HepG2 (cell line): ENCODE measurements around the gene PSMB10. TPM values are rescaled to one million over a fixed set of nuclear protein-coding genes. Genes with fewer than 3 reads are reported as not detected.

Experiments
- ATAC-seq: fragments of 200-7000 bp; cut with Tn5 transposase; 3 replicates; pipeline ENCODE4 v1.9.1; 2020; ENCODE audit warnings: mild to moderate bottlenecking, moderate library complexity
- BruUV-seq: library from RNA; stranded (reverse); fragments of 400-500 nt; replicated peaks from 2 replicates; lab custom pipeline; 2021; lab: Mats Ljungman, UMichigan
- CTCF ChIA-PET: fragments of 300-600 bp; formaldehyde crosslinking; extraction: SDS; loops from one replicate; lab custom pipeline; 2021; ENCODE audit warnings: low total read pairs, inconsistent platforms, low intra/inter-chr PET ratio; lab: Yijun Ruan, JAX
- POLR2A ChIA-PET: fragments of 350-600 bp; sonication (Branson Sonifier 250); formaldehyde crosslinking; loops from one replicate; lab custom pipeline; 2020; ENCODE audit warnings: antibody characterized with exemption, inconsistent platforms; lab: Yijun Ruan, JAX
- DNase-seq: peaks from one replicate; pipeline ENCODE4 v3.0.0-alpha.2; 2015; ENCODE audit warnings: low spot score
- FAIRE-seq: peaks from 3 replicates; lab custom pipeline; 2011; peaks lifted over from hg19 to GRCh38; lab: Jason Lieb, UNC
- H2AFZ ChIP-seq: one replicate; pipeline ENCODE4 v1.6.1; 2011; ENCODE audit warnings: low read length, inconsistent platforms
- H3K27ac ChIP-seq: fragments of 300-600 bp; 3 replicates; pipeline ENCODE4 v1.8.0; 2011; ENCODE audit warnings: mixed run types, mild to moderate bottlenecking, mixed read lengths, low read length, inconsistent platforms; ENCODE audit not compliant: insufficient read depth; ENCODE audit errors: extremely low read length
- H3K27me3 ChIP-seq, 2 experiments: fragments of 200-600 bp in 1 of 2; 2 replicates in 1 of 2; 3 replicates in 1 of 2; pipeline versions ENCODE4 v1.6.0 to v1.8.0; 2011; ENCODE audit warnings: low read length in 2 of 2, mild to moderate bottlenecking in 2 of 2, moderate library complexity in 2 of 2, inconsistent platforms in 1 of 2; ENCODE audit not compliant: insufficient read depth in 2 of 2, control insufficient read depth in 1 of 2
- H3K36me3 ChIP-seq, 2 experiments: fragments of 200-600 bp in 1 of 2; replicated peaks in 1 of 2; 2 replicates in 1 of 2; 3 replicates in 1 of 2; pipeline versions ENCODE4 v1.5.1 to v1.8.0; 2011; ENCODE audit warnings: low read length in 2 of 2, inconsistent platforms in 1 of 2; ENCODE audit not compliant: insufficient read depth in 2 of 2, control insufficient read depth in 1 of 2
- H3K4me1 ChIP-seq: 2 replicates; pipeline ENCODE4 v1.5.1; 2012; ENCODE audit warnings: low read length, inconsistent platforms; ENCODE audit not compliant: insufficient read depth
- H3K4me2 ChIP-seq: 2 replicates; pipeline ENCODE4 v1.6.0; 2011; ENCODE audit warnings: low read depth, low read length, inconsistent platforms
- H3K4me3 ChIP-seq, 3 experiments: fragments of 200-600 bp in 1 of 3; sonication (generic), shearing (Covaris generic) in 1 of 3; replicated peaks in 1 of 3; 2 replicates each; pipeline ENCODE4 v1.5.1; 2011 to 2016; ENCODE audit warnings: low read length in 3 of 3, inconsistent platforms in 2 of 3, low read depth in 2 of 3, mild to moderate bottlenecking in 2 of 3, control low read depth in 1 of 3, mixed read lengths in 1 of 3; ENCODE audit not compliant: insufficient read depth in 1 of 3
- H3K79me2 ChIP-seq: one replicate; pipeline ENCODE4 v1.6.1; 2011; ENCODE audit warnings: low read length, inconsistent platforms; ENCODE audit not compliant: insufficient read depth
- H3K9ac ChIP-seq: 2 replicates; pipeline ENCODE4 v1.6.0; 2011; ENCODE audit warnings: mild to moderate bottlenecking, low read depth, low read length, inconsistent platforms; ENCODE audit not compliant: insufficient read depth
- H3K9me3 ChIP-seq: 2 replicates; pipeline ENCODE4 v1.5.1; 2012; ENCODE audit warnings: mild to moderate bottlenecking, low read length
- H4K20me1 ChIP-seq: 2 replicates; pipeline ENCODE4 v1.6.0; 2011; ENCODE audit warnings: inconsistent platforms, mild to moderate bottlenecking, low read length, moderate library complexity; ENCODE audit not compliant: insufficient read depth
- HMGXB4 ChIP-seq, 2 experiments: sonication (generic) in 1 of 2; formaldehyde crosslinking in 1 of 2; IDR thresholded peaks; 2 replicates each; pipeline versions ENCODE4 v1.4.0 to v1.6.1; 2018 to 2020; ENCODE audit warnings: missing genetic modification reagents in 2 of 2, borderline replicate concordance in 1 of 2, low read depth in 1 of 2, mild to moderate bottlenecking in 1 of 2, missing biosample characterization in 1 of 2
- HOXA5 ChIP-seq: sonication (generic); formaldehyde crosslinking; IDR thresholded peaks from 2 replicates; pipeline ENCODE4 v1.4.0; 2020; ENCODE audit warnings: missing genetic modification reagents
- MNT ChIP-seq: fragments of 450-650 bp; IDR thresholded peaks from 2 replicates; pipeline ENCODE4 v1.6.1; 2016
- NR2F2 ChIP-seq: IDR thresholded peaks from 2 replicates; pipeline ENCODE4 v1.6.1; 2012; ENCODE audit warnings: low read depth, inconsistent platforms, borderline replicate concordance
- PHB2 ChIP-seq: fragments of 450-650 bp; IDR thresholded peaks from 2 replicates; pipeline ENCODE4 v1.6.1; 2018; ENCODE audit not compliant: partially characterized antibody
- PRDM10 ChIP-seq: sonication (generic); formaldehyde crosslinking; IDR thresholded peaks from 2 replicates; pipeline ENCODE4 v1.4.0; 2020; ENCODE audit warnings: low read depth, missing genetic modification reagents
- RXRB ChIP-seq: IDR thresholded peaks from 2 replicates; pipeline ENCODE4 v1.6.1; 2016; ENCODE audit warnings: borderline replicate concordance, missing genetic modification reagents, missing compliant biosample characterization
- ZFP41 ChIP-seq: sonication (generic); formaldehyde crosslinking; IDR thresholded peaks from 2 replicates; pipeline ENCODE4 v1.4.0; 2020; ENCODE audit warnings: mild to moderate bottlenecking, missing genetic modification reagents, borderline replicate concordance
- ZNF496 ChIP-seq: sonication (generic); formaldehyde crosslinking; IDR thresholded peaks from 2 replicates; pipeline ENCODE4 v1.8.1; 2023; ENCODE audit warnings: mild to moderate bottlenecking, moderate library complexity, missing genetic modification reagents; ENCODE audit not compliant: insufficient replicate concordance
- WGBS: methylation state at CpG from one replicate; pipeline ENCODE4 v1.1.6; 2017; ENCODE audit warnings: low lambda C conversion rate; 5-methylcytosine and 5-hydroxymethylcytosine counted together
- in situ Hi-C: cut with HindIII; loops from 2 replicates; pipeline ENCODE4 v1.10.0; 2017; ENCODE audit warnings: low pct_unique_long_range_greater_than_20kb; ENCODE audit not compliant: extremely low pct_ligation_motif_present
- intact Hi-C: fragments of 100-400 bp; cut with micrococcal nuclease; formaldehyde crosslinking; loops from one replicate; pipeline ENCODE4 v1.10.0; 2022; ENCODE audit not compliant: unreplicated experiment
- polyA plus RNA-seq, 8 experiments: library from polyadenylated mRNA; depleted of rRNA in 3 of 8; stranded (reverse) in 7 of 8; unstranded in 1 of 8; fragments of >200 nt; fragmentation: Illumina TruSeq in 4 of 8; extraction: Trizol in 4 of 8; gene quantifications; 2 replicates each; pipeline versions ENCODE4 v1.2.1 to v1.2.3, GENCODE V29; 2011 to 2016; ENCODE audit warnings: low read depth in 4 of 8, missing spikeins in 1 of 8, mixed read lengths in 1 of 8; ENCODE audit not compliant: insufficient read depth in 1 of 8
- total RNA-seq, 5 experiments: library from RNA; depleted of rRNA; stranded (reverse); fragments of >200 nt; fragmentation: Illumina TruSeq; extraction: Trizol; gene quantifications; 2 replicates each; pipeline ENCODE4 v1.2.3, GENCODE V29; 2016; ENCODE audit warnings: low read depth in 1 of 5

PSMB10 gene
- total and polyA plus RNA-seq, 2 of the 13 experiments (the other 11 are each of a cell fraction or from before 2014, with no cell fraction given), result 12.7 to 65.9 TPM

GRCh38 chr16:67923414-67924116 lies 13.1 kb downstream of the PSMB10 start:
- Histone ChIP-seq H3K9ac (no peak overlapping the region), H3K4me2 (no peak overlapping the region), H3K27ac (no peak overlapping the region), H2AFZ (no peak overlapping the region), H3K36me3 (peaks cover 23 to 34% of the 10 kb centered on the region in 2 experiments), H3K79me2 (no peaks in the 10 kb centered on the region), H3K27me3 (no peaks in the 10 kb centered on the region), H3K4me1 (no peaks in the 10 kb centered on the region), H3K9me3 (no peaks in the 10 kb centered on the region)
- no peak for ATAC-seq
- WGBS, result 93% methylated on average over 9 of the region's 10 CpGs
- no peak for DNase-seq
- FAIRE-seq, result no peak
- POLR2A ChIA-PET, result interaction anchor here (0.9 kb wide), 1 partner anchor 12 kb away, joined by 3 read pairs; no protein-coding TSS in a partner anchor
- in situ Hi-C loops, result no loop called here
- no TSS peak for BruUV-seq
- intact Hi-C loops, result no loop called here
- TF ChIP-seq MNT (peak; percentile 71; the same call in 1 of the 2 replicates), NR2F2 (no peak)
- TF ChIP-seq, all 625 proteins: peak for 1
- H3K4me3 ChIP-seq, result no peak overlapping the region
- CTCF ChIA-PET, result no interaction called here
- H4K20me1 ChIP-seq, result no peaks in the 10 kb centered on the region

- H4K20me1 ChIP-seq, result no peaks in the 10 kb centered on the region
- in situ Hi-C loops (no loop called here), intact Hi-C loops (no loop called here)
- H3K79me2 ChIP-seq, result no peaks in the 10 kb centered on the region
- no peak for FAIRE-seq
- CTCF ChIA-PET, result no interaction called here
- ATAC-seq, result no peak
- DNase-seq, result no peak
- H2AFZ ChIP-seq, result no peak overlapping the region
- H3K4me3 ChIP-seq, result no peak overlapping the region
- H3K4me2 ChIP-seq, result no peak overlapping the region
- no peak overlapping the region for H3K9ac ChIP-seq
- no peaks in the 10 kb centered on the region for H3K27me3 ChIP-seq
- POLR2A ChIA-PET, result interaction anchor here (0.9 kb wide), 1 partner anchor 13 kb away, joined by 3 read pairs; no protein-coding TSS in a partner anchor
- H3K9me3 ChIP-seq, result no peaks in the 10 kb centered on the region
- over 99% methylated on average over 8 of the region's 8 CpGs for WGBS
- BruUV-seq, result no TSS peak
- peaks cover 1% of the 10 kb centered on the region; the same call in 1 of the 2 replicates for H3K4me1 ChIP-seq
- H3K36me3 ChIP-seq, result peaks cover 27 to 28% of the 10 kb centered on the region in 2 experiments
- no peak overlapping the region for H3K27ac ChIP-seq
- TF ChIP-seq HMGXB4 (CRISPR knock-in tag; IDR thresholded peaks at IDR 0.05; ENCODE audit: borderline replicate concordance in 1 of 2, low read depth in 1 of 2) (no peak), ZNF496 (no peak), HOXA5 (CRISPR knock-in tag) (no peak), PRDM10 (CRISPR knock-in tag) (no peak), RXRB (CRISPR knock-in tag) (no peak), PHB2 (no peak), ZFP41 (CRISPR knock-in tag) (no peak)
Measured at GRCh38 chr16:67922740-67923139, 13.9 kb downstream of the PSMB10 start.
